GM19351 (cell line): ENCODE results near the gene GP1BA.

Experiments used
- ATAC-seq: cut with Tn5 transposase; IDR thresholded peaks from one replicate; pipeline ENCODE4 v1.9.1; 2021; ENCODE audit warnings: mild to moderate bottlenecking, moderate library complexity; ENCODE audit not compliant: unreplicated experiment

The GP1BA gene

DNA sequence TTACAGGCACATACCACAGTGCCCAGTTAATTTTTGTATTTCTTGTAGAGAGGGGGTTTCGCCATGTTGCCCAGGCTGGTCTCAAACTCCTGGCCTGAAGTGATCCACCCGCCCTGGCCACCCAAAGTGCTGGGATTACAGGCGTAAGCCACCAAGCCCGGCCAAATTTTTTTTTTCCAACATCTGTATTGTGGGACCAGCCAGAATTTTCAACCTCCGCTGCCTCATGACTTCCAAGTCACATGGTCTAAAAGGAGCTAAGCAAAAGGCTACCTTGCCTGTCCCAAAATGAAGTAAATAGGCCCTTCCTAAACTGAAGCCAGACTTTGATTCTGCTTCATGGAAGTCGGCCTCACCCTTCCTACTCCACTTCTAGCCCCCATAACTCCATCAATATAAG, 39.7 kb downstream of the GP1BA start:
- ATAC-seq = no peak

GRCh38 chr17:4972322-4972721, 40.2 kb downstream of the GP1BA start:
- no peak for ATAC-seq

DNA sequence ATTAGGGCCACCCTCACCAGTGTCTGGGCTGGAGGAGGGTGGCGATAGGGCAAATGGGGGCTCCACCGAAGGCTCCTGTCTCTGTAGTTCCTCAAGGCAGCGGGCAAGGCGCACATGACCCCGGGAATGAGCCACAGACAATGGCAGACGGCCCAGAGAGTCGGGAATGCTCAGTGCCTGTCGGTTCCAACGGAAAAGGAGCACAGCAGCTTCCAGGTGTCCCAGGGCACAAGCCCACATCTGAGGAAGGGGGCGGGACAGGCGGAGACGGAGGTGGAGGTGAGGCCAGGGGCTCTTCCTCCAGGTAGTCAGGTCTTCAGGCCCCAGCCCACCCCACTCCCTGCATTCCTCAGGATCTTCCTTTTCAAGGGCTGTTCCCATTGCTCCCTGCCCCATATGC, 40.7 kb downstream of the GP1BA start:
- no peak for ATAC-seq

DNA sequence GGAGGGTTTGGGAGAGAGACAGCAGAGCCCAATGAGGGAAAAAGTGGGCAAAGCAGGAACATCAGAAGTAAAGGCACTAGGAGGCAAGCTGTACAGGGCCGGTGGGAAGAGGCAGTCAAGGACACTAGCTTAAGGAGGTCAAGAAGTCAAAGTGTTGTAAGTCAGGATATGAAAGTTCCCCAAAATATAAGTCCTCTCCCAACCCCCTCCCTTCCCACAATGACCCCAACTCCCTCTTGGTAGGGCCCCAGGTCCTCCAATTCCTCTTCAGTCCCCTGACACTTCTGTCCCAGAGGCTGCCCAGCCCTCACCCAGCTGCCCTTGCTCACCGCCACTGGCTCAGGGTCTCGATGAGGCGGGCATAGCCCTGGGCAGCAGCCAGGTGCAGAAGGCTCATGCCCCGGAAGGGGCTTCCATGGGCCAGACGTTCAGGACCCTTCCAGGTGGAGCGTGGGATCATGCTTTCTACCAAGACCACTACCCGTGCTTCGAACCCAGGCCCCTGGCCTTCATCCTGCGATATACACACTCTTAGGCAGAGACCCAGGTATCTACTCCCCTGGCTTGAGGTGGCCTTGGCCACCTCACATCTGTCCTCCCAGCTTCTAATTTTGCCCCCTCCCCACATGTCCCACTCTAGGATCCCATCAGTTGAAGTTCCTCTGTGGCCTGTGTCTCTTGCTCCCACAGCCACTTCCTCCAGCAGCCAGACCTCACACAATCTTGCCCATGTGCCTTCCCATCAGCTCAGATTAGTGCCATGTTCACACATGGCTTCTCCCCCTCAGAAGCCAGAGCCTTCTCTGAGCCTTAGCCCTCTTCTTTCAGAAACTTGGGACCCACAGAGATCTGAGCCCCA, 41.4 kb downstream of the GP1BA start:
- ATAC-seq = no peak

- no peak for ATAC-seq
Observed at GRCh38 chr17:4974115-4974670, 42.1 kb downstream of the GP1BA start.

- ATAC-seq = no peak
Observed at GRCh38 chr17:4978726-4979125, 46.6 kb downstream of the GP1BA start.

DNA sequence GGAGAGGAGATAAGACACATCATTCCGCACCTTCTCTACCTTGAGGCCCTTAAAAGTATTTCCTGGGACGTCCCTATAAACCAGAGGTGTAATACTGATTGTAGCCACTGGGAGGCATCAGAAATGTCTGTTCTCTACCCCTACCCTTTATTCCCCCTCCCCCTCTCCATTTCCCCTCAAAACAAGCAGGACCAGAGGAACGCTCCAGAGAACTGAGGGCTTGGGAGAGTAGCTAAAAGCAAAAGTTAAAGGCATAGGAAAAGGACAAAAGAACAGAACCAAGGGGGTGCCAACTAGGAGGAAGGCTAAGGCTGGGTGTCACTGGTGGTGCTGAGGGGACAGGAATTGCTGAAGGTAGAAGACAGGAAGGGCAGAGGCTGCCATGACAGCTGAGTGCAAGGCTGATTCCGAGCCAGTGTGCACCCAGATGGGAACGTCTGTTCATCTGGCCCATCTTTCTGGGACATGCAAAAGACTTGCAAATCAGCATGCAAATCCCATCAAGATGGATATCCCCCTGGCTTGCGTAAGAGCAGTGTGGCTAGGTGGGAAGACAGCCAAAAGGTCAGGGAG, 48.7 kb downstream of the GP1BA start:
- ATAC-seq = no peak

GRCh38 chr17:4982305-4982704, 50.2 kb downstream of the GP1BA start:
- ATAC-seq = no peak
